D721Med (cell line): ENCODE results near the gene COL15A1.

Experiments
- DNase-seq: peaks from one replicate; pipeline ENCODE4 v3.0.0; 2011; ENCODE audit warnings: low spot score; ENCODE audit not compliant: insufficient read length
- FAIRE-seq: peaks from 2 replicates; lab custom pipeline; 2011; peaks lifted over from hg19 to GRCh38; lab: Jason Lieb, UNC
- CTCF ChIP-seq: IDR thresholded peaks from 2 replicates; pipeline ENCODE4 v1.5.1; 2012; ENCODE audit warnings: mild to moderate bottlenecking, control low read depth; ENCODE audit not compliant: insufficient read depth; ENCODE audit errors: missing control alignments

Gene COL15A1

GRCh38 chr9:99040251-99040900 lies 96.7 kb downstream of the COL15A1 start:
- no peak for DNase-seq
- no peak for FAIRE-seq
- TF ChIP-seq CTCF, result no peak

- no peak for DNase-seq
- FAIRE-seq, result no peak
- no peak for TF ChIP-seq CTCF
Observed at GRCh38 chr9:99040911-99041582, 97.3 kb downstream of the COL15A1 start.

GRCh38 chr9:99041618-99042017 lies 97.9 kb downstream of the COL15A1 start:
- no peak for DNase-seq
- no peak for TF ChIP-seq CTCF
- no peak for FAIRE-seq

- no peak for DNase-seq
- FAIRE-seq, result no peak
- no peak for TF ChIP-seq CTCF
Observed at GRCh38 chr9:99042620-99043019, 98.9 kb downstream of the COL15A1 start.

GRCh38 chr9:99044827-99045226 lies 101.1 kb downstream of the COL15A1 start:
- FAIRE-seq (no peak), DNase-seq (no peak)
- no peak for TF ChIP-seq CTCF

GRCh38 chr9:99046068-99046467 lies 102.4 kb downstream of the COL15A1 start:
- DNase-seq, result no peak
- TF ChIP-seq CTCF, result no peak
- FAIRE-seq, result no peak

GRCh38 chr9:99046542-99047071 lies 102.9 kb downstream of the COL15A1 start:
- DNase-seq (no peak), FAIRE-seq (no peak)
- no peak for TF ChIP-seq CTCF
